Bone marrow (tissue), 2 donors: Measurements from ENCODE around the gene HERPUD1.
"Not testable (repeated sequence)": the region's sequence is repeated elsewhere in the genome, so short reads cannot be mapped to it uniquely, and the experiment has no call there.

Experiments
- DNase-seq, 2 donors: peaks; one replicate each; lab custom pipeline; 2025; lab: John Stamatoyannopoulos, UW

HERPUD1 gene

DNA sequence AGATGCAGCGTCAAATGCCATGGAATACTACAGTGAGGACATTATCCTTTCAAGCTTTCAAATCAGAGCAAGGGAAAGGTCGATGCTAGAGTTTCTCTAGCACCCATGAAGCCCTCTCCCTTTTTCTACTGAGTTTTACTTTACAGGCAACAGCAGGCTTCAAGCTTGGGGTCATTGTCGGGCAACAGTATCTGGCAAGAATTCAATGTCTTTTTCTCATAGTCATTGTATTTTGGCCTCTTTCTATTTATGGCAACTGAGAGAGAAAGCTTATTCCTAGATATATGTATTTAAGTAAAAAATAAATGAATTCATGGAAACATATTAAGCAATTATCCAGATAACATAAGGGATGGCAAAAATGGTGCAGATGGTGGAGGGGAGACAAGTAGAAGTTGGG, 29.4 kb downstream of the HERPUD1 start:
- no peak for DNase-seq

DNA sequence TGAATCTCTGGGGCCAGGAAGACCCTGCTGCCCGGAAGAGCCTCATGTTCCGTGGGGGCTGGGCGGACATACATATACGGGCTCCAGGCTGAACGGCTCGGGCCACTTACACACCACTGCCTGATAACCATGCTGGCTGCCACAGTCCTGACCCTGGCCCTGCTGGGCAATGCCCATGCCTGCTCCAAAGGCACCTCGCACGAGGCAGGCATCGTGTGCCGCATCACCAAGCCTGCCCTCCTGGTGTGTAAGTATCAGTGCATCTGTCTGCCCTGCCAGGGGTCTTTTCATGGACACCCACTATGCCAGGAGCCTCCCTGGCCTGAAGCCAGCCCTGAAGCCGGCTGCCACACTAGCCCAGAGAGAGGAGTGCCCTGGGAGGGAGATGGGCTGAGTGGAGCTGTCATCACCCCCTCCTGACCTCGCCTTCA, 29.9 kb downstream of the HERPUD1 start, which contains the start of gene CETP:
TSS of gene CETP (plus strand) at position 100 of the 431 bp plus-strand sequence. CDS start at position 130, 30 bp downstream.
- DNase-seq, result no peak

DNA sequence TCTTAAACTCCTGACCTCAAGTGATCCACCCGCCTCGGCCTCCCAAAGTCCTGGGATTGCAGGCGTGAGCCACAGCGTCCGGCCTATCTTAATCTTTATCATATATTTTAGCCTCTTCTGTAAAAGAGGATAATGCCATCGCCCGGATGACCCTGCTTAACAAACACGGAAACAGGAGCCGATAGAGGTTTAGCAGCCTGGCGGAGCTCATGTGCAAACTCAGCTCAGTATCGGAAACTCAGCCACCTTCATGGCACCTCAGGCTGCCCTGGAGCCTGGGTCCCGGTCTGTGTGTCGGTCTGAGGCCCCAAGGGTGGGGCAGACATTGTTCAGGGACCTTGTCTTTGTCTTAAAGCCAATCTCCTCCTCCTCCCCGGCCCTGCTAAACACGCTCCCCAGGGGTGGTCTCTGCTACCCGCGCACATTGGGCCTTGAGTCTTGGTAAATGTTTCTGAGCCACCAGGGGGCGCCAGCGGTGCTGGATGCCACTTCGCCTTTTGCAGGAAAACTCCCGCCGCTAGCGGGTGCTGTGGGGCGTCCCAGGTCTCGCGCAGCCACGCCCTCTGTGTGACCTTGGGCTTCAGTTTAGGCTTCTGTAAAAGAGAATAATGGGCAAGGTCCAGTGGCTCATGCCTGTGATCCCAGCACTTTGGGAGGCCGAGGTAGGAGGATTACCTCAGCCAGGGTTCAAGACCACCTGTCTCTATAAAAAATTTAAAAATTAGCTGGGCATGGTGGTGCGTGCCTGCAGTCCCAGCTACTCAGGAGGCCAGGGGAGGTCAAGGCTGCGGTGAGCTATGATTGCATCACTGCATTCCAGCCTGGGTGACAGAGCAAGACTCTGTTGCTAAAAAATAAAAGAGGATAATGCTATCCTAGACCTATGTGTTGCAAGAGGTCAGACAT, 32.6 kb downstream of the HERPUD1 start:
- peak; percentile 69 to 85 for DNase-seq

DNA sequence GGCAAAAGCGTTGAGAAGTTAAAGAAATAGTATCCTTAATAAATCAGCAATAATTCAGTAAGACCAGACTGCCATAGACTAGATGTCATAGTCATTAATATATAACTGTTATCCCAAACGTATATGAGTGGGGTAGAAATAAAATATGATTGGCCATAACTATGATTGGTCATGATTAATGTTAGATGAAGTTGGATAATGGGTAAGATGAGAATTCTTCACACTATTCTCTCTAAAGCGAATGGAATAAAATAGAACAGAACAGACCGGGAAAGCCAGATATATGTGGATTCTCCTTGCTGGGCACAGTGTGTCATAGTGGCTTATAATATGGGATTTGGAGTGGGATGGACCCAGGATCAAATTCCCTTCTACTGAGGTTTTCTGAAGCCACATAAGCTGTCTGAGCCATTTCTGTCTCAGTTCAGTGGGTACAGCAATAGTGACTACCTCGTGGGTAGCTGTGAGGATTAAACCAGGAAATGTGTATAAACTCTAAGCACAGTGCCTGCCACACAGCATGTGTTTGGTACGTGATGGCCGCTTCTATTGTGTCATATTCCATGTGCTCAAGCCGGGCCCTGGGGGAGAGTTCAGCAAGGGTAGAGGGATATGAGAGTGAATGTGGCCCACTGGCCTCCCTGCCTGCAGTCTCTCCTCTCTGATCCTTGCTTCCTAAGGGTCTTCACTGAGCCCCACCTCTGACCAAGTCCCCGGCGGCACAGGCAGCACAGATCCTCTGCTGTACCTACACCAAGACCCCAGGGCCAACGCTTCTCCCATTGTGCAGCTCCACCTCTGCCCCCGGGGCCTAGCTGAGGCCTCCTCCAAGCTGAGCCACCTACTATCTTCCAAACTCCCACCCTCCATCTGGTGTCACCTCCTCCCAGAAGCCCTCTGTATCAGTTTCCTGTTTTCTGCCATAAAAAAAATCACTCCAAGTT, 33.5 kb downstream of the HERPUD1 start:
- DNase-seq, result peak in 1 of 2 donors; percentile 22

DNA sequence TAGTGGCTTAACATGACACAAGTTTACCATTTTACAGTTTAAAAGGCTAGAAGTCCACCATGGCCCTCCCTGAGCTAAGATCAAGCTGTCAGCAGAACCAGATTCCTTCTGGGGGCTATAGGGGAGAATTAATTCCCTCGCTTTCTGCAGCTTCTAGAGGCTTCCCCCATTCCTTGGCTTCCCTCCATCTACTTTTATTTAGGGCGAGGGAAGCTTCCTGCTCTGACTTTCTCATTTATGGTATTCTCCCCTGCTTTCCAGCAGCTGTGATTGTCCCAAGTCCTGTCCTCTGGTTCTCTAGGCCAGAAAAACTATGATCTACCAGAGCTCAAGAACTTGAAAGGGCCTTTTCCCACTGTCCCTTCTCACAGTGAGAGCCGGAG, 34.1 kb downstream of the HERPUD1 start:
- DNase-seq, result no peak

DNA sequence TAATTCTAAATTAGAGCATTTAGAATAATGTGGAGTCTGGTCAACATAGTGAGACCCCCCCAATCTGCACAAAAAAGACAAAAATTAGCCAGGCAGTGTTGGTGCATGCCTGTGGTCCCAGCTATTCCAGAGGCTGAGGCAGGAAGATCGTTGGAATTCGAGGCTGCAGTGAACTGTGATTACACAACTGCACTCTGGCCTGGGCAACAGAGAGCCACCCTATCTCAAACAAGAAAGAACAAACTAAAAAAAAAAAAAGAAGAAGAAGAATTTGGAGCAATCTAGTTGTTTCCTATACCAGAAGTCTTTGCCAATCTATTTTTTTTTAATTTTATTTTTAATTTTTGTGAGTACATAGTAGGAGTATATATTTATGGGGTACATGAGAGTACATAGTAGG, 35.8 kb downstream of the HERPUD1 start:
- DNase-seq, result no peak

DNA sequence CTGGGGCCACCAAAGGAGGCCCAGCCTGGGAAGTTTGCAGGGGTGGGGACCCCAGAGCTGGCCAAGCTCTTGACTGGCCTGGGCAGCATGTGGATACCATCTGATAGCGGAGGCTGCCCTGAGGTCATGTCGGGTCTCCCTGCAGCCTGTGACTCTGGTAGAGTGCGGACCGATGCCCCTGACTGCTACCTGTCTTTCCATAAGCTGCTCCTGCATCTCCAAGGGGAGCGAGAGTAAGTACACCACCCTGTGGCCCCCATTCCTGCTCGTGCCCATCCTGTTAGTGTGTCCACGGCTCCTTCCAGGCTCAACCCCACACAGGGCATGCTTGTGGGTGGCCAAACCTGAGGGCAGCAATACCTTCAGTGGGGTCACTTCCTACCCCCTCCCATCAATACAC, 37.8 kb downstream of the HERPUD1 start:
- no peak for DNase-seq

DNA sequence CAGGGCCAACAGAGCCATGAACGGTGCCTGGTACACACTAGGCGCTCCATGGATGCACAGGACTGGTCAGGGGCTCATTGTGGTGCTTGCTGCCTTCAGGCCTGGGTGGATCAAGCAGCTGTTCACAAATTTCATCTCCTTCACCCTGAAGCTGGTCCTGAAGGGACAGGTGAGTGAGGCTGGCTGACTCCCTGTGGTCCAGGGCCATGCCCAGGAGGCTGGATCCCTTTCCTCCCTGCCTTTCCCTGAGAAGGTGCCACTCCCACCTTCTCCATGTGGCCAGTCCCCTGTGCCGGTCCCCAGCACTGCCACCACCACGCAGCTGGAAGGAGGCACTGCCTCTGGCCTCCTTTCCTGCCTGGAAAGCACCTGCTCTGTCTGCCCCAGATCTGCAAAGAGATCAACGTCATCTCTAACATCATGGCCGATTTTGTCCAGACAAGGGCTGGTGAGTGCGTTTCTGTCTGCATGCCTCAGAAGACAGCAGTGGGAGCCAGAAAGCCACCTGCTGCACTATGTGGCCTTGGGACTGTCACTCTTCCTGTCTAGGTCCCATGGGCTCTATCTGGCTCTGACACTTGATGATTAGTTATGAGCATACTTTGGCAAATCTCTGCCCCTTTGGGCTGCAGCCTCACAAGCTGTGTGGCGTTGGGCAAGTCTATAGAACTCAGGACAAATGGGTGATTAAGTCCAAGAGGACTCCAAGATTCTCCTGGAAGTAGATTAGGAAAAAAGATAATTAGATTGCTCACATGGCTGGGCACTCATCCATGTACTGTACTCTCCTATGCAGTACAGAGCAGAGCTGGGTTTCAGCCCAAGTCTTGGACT, 39.2 kb downstream of the HERPUD1 start:
- no peak for DNase-seq

DNA sequence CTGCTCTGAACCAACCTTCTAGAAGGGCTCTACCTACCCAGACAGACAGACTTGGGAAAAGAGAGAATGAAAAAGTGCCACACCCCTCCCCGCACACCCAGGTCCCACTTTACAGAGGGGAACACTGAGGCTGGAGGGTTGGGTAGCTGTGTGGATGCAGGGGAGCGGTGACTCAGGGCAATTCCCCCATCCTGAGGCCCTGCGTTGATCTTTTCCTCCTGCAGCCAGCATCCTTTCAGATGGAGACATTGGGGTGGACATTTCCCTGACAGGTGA, 39.8 kb downstream of the HERPUD1 start:
- DNase-seq, result no peak

DNA sequence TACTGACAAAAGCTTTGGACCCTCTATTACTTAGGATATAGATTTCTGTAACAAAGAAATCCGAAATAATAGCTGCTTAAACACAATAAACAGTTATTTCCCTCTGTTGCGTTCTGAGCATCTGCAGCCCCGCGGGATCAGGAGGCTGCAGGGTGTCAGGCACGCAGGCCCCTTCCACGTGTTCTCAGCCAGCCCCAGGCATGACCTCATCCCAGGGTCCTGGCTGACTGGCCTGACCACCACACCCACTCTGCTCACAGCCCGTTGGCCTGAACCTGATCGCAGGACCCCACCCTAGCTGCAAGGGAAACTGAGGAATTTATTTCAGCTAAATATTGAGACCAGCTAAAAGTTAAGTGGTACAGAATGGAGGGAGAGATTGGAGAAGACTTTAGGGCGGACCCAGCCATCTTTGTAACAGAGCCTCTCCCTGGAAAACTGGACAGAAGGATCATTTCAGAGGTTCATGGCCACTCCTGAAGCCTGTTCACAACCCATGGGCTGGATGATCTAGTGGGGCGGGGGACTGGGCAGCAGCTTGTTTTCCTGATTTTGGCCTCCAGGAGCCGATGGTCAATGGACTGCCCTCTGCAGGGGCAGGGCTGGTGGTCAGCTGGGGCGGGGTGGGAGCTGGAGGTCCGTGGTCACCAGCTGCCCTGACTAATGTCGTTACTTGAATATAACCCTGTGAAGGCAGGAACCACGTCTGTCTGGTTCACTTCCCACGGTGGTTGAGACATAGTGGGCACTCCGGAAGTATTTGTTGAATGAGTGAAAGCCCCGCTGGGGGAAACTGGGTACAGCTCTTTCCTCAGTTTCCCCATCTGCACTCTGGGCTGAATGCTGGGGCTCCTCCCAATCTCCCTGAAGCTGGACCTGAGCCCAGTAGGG, 40.7 kb downstream of the HERPUD1 start:
- DNase-seq, result no peak

DNA sequence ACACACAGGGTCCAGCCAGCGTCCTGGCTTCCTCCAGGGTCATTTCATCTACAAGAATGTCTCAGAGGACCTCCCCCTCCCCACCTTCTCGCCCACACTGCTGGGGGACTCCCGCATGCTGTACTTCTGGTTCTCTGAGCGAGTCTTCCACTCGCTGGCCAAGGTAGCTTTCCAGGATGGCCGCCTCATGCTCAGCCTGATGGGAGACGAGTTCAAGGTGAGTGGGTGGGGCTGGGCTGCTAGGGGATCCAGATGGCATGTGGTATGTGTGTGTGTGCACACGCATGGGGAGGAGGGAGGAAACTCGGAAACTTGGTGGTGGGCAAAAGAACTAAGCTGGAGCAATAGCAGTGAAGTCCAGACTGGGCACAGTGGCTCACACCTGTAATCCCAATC, 41.4 kb downstream of the HERPUD1 start:
- DNase-seq, result no peak

DNA sequence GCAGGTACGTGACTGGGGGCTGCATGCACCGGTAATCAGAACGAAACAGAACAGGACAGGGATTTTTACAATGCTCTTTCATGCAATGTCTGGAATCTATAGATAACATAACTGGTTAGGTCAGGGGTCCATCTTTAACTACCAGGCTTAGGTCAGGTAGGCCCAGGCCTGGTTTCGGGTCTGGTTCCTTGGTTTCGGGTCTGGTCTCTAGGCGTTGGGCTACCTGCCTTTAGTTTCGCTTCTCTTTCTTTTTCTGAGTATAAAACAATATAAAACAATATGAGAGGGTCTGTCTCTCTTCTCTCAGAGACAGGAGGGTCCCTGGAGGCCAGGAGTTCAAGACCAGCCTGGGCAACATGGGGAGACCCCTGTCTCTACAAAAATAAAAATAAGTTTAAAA, 42.0 kb downstream of the HERPUD1 start:
- not testable (repeated sequence) for DNase-seq

DNA sequence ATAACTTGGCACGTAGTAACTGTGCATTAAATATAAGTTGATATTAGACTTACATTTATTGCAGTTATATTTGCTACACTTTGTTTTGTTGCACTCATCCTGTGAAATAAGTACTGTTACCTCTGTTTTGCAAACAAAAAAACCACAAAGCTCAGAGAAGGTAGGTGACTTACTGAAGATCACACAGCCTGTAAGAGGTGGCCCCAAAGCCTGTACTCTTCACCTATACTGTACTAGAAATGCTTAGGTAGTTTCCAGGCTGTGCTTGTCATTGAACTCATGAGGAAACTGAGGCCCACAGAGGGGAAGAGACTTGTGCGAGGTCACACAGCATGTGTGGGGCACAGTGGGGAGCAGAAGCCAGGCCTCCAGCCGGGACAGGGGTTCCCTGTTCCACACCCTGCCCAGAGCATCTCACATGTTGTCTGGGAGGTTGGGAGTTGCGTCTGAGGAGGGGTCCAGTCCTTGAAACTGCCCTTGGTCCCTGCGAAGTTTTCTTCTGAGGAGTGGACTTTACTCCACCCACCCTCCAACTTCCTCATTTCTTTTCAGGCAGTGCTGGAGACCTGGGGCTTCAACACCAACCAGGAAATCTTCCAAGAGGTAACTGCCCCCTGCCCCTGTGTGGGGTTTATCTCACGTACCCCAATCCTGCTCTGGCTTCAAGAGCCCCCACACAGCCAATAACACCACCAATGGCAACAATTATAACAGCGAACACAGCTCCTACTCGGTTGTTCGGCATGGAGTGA, 42.8 kb downstream of the HERPUD1 start:
- DNase-seq, result peak in 1 of 2 donors; percentile 5

DNA sequence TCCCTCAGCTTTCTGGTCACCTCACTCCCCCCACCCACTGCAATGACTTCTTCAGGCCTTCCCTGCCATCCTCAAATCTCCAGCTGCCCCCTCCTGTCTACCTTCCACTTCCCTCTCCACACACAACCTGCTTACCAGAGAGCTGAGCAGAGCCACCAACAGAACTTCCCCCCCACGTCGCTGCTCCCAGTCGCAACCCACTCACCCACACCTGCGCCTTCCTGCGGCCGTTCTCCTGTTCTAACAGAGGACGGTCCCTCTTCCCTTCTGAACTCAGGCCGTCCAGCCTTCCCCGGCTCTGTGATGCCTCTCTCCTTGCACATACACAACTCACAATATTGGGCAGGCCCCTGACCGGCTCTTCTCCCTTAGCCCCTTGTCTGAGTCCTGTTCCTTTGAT, 43.8 kb downstream of the HERPUD1 start:
- no peak for DNase-seq

DNA sequence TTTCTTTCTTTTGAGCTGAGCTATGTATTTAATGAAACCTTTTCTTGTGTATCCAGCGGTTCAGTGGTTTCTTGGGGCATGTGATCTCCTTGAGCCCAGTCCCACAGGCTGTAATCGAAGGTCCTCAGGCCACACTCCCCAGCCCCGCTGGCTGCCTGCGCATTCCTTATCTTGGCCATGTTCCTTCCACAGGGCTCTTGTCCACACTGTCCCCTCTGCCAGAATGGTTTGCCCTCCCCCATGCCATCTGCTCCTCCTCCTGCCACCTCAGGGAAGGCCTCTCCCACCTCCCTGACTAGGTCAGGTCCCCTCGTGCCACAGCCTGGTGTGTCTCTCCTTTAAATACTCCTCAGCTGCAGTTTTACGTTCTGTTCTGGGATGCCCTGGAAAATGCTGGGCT, 45.3 kb downstream of the HERPUD1 start:
- no peak for DNase-seq

DNA sequence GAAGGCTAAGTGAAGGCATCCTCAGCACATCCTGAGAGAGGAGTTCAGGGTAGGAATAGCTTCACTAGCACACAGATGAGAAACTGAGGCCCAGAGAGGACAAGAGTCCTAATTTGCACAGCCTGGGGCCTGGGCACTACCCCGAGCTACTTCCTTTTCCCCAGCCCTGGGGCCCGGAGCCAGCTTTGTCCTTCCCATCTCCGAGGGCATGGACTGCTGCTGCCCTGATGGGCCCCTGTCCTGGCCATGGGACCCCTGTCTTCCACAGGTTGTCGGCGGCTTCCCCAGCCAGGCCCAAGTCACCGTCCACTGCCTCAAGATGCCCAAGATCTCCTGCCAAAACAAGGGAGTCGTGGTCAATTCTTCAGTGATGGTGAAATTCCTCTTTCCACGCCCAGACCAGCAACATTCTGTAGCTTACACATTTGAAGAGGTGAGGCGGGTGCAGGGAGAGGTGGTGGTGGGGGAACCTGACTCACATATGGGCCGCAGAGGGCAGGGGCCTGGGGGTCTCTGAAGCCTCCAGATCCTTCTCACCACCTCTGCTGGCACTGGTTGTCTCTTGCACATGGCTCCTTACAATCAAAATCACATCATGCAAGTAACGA, 46.0 kb downstream of the HERPUD1 start:
- no peak for DNase-seq

DNA sequence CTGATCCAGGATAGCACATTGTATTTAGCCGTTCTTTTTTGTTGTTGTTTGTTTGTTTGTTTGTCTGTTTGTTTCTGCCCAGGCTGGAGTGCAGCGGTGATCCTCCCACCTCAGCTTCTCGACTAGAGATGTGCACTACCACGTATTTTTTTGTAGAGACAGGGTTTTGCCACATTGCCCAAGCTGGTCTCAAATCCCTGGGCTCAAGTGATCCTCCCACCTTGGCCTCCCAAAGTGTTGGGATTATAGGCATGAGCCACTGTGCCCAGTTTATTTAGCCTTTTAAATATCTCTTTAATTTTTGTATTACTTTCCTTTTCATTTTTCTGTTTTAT, 48.2 kb downstream of the HERPUD1 start:
- DNase-seq, result no peak

DNA sequence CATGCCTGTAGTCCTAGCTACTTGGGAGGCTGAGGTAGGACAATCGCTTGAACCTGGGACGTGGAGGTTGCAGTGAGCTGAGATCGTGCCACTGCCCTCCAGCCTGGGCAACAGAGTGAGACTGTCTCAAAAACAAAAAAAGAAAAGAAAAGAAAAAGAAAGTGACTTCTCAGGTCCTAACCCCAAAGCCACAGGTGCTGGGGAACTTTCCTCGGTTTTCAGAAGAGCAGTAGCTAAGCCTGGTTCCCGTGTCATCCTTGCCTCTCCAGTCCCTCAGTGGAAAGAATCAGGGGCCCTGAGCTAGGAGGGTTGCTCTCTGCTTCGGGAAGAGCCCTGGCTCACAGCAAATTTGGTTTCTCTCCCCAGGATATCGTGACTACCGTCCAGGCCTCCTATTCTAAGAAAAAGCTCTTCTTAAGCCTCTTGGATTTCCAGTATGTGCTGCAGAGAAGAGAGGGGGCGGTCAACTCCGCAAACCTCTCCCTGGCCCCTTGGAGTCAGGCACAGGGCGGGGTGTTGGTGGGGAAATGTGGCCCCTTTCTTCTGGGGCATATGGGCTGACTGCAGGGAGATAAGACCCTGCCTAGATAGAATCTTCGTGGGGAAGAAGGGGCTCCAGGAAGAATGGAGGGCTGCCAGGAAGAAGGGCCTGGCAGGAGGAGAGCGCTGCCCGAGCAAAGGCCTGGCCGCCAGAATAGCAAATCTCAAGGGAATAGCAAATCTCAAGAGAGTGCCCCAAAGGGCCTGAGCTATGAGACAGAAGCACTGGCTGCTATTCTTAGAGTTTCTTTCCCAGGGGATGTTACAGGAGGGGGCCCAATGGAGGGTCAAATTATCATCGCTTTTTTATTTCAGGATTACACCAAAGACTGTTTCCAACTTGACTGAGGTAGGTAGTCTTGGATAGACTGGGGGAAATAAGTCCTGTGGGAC, 49.1 kb downstream of the HERPUD1 start:
- DNase-seq, result no peak

DNA sequence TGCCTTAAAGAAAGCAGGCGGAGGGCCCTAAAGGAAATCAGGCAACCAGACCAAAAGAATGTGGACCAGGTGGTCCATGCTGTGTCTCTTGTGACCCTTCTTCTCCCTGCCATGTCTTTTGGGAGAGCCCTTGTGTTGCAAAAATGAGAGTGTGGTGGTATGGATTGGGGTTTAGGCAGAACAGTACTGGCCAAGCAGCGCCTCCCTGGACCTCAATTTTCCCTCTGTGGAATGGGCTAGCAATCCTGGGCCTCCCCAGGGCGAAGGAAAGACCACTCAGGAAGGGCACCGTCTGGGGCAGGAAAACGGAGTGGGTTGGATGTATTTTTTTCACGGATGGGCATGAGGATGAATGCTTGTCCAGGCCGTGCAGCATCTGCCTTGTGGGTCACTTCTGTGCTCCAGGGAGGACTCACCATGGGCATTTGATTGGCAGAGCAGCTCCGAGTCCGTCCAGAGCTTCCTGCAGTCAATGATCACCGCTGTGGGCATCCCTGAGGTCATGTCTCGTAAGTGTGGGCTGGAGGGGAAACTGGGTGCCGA, 49.9 kb downstream of the HERPUD1 start:
- DNase-seq, result no peak
